ENCODE measurements around the gene CCL11.
A peak's percentile ranks its signal among the peaks of the same experiment; 100 is the strongest.

CCL11 gene

DNA sequence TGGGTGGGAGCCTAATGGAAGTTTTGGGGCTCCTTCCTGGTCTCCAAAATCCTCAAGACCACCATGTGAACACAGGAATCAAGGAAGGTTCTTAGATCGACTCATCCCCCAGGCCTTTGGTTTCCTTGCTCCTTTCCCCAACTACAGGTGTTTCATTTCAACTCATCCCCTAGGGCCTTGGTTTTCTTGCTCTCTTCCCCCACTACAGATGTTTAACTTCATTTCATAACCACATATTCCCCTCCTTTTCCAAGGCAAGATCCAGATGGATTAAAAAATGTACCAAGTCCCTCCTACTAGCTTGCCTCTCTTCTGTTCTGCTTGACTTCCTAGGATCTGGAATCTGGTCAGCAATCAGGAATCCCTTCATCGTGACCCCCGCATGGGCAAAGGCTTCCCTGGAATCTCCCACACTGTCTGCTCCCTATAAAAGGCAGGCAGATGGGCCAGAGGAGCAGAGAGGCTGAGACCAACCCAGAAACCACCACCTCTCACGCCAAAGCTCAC, at the start of gene CCL11:
Gene CCL11, plus strand, starts transcription at position 457 of the 507 bp plus-strand sequence. CDS start 67 bp downstream, outside the sequence.
- DNase-seq: no peak

DNA sequence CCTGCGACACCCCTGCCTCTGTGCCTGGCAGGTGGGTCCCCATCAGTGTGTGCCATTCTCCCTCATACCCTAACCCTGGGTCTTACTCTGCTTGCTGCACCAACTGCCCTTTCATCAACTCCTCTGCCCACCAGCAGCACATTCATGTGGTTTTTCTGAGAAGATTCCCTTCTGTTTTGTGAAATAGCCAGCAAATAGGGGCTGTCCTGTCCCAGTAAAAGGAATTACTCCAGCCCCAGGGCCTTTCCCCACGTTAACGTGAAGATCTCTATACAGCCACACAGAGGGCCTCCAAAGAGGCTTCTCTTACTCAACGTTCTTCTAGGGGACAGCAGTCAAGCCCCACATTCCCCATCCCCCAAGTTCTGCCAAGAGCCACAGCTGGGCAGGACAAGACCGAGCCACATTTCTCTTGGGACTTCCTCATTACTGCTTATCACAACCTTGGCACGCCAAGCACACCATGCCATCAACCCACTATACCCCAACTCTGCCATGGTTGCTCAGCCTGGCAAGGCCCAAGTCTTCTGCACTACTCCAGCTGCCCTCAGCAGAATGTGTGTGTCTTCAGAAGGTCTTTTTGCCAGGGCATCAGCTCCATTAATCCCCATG, 49.2 kb upstream of the CCL11 start:
- no peak for DNase-seq

DNA sequence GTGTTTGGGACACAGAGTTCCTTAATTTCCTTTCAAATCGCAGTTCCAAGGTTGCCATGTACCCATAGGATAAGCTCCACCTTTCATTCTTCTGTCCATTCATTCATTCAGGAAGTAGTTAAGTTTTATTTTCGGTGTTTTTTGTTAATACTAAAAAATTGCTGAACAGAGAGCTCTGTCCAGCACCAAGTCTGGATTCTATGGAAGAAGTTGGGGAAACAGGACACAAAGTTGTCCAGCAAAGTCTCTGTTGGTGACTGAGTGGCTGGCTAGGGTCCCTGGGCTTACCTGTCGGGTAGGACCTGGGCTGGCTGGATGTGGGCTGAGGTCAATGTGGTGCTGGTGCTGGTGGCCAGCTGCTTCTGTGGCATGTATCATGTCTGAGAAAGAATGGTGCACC, 48.1 kb upstream of the CCL11 start:
- DNase-seq: no peak

DNA sequence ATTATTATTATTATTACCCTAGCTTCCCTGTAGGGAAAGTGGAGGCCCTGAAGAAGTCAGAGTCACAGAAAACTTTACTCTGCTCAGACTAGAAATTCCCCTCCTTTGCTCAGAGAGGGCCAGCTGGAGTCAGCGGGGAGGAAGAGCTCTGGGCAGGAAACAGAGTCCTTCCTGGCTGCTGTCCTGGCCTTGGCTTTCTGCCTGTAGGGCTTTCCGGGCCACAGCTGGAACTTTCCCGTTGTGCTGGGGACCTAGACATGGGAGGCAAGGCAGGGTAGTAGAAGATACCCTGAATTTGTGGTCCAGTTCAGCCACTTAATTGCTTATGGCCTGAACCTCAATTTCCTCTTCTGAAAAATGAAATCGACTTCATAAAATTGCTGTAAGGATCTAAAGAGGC, 44.5 kb upstream of the CCL11 start:
- no peak for DNase-seq

DNA sequence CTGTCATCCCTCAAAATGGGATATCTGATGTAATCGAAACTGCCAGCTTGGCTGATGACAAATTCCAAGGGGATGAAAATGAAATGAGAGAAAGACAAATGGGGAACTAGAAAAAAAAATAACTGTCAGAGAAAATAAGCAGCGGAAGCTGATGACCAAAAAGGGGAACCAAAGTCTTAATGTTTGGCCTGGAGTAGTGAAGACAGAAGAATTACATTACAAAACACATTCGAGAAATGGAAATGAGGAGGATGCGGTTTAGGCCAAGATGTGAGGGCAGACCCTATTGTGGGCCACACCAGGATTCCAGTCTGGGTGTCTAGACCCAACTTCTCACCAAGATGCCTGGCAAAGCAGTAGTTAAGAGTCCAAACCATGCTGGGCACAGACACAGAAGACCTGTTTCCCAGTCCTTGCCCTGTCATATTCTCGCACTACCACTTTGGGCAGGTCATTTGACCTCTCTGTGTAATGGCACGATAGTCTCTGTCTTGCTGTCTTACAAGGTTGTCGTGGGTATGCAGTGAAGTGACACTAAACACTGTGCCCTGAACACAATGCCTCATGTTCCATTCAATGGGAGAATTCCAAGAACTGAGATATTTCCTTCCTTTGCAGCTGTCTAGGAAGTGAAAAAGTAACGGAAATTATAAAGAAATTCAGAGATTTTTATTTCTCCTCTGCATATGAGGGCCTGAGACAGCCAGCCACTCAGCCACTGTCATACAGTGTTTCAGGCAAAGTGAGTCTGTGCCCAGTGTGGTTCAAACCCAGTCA, 42.8 kb upstream of the CCL11 start:
- DNase-seq: no peak

DNA sequence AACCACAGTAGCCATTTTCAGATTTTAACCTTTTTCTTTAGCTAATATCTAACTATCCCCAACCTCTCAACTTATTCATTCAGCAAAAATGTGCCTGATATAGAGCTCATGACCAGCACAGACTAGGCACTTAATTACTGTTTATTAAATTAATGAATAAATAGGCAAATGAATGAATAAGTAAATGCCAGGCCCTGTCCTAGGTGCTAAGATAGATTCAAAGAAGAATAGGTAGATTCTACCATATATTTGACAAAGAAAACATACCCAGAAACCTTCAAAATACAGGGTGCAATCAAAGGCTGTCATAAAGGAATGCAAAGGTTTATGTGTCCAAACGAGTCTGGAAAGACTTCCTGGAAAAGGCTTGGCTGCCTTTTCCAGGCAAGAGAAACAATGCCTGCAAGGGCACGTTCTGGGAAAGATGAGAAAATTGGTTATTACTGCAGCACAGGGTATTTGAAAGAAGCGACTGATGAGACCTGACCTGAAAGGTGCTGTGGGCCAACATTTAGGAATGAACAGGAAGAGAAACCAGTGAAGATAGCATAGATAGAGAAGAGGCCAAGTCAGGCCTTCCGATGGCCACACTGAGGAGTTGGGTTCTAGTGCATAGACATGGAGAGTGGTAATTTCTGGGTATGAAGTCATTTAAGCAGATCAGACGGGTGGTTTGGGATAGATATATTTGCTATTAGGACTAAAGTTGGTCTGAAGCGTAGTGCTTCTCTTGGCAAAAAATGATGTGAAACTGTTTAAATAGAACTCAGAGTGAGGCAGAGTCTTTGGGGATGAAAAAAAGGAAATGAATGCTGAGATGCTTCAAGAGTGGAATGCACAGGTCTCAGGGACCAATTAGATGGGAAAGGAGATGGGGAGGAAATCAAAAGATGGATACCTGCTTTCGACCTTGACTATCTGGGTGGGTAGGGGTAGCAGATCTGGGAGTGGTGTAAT, 41.9 kb upstream of the CCL11 start:
- DNase-seq: no peak

DNA sequence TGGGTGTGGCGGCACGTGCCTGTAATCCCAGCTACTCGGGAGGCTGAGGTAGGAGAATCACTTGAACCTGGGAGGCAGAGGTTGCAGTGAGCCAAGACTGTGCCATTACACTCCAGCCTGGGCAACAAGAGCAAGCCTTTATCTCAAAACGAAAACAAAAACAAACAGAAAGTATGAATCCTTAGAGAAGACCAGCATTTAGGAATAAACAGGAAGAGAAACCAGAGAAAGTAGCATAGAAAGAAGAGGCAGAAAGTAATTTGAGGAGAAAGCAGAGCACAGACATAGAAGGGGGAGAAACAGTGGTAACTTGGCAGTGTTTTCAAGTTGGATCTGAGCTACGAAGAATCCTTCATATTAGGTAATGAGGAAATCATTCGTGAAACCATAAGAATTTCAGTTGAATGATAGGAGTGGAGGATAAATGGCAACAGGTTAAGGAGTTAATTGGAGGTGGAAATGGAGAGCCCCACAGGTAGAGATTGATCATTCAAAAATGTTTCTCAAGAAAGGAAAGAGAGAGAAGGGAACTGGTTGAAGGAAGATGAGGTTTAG, 40.1 kb upstream of the CCL11 start:
- DNase-seq: no peak

DNA sequence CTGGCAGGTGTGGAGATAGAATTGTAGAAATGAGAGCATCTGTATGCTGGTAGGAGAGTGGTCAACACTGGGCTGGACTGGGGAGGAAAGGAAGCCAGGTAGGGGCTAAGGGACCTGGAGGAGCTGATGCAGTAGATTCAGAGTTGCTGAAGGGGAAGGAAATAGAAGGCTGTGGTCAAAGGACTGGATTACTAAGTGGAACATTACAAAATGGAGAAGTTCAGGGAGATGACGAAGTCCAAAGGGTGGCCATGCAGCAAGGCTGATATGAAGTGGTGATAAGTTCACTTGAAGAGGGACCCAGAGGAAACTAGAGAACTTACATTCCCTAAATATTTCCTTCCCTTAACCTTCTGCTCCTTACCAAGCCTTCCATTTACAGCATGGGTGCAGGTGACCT, 39.1 kb upstream of the CCL11 start:
- no peak for DNase-seq

DNA sequence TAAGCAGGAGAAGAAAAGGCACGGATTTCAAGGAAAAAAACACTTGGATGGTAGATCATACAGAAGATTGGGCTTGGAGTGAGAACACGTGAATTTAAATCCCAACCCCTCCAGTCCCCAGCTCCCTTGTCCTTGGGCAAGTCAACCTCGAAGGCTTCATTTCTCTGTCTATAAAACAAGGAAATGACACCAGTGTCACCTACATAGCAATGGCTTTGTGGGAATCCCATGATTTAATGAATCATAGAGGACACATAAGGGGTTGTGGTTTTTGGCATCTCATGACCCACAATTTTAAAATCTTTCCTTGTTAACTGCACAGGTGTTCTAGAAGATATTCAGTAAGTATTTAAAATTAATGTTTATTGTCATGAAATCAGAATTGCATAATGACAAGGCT, 38.7 kb upstream of the CCL11 start:
- DNase-seq: no peak

DNA sequence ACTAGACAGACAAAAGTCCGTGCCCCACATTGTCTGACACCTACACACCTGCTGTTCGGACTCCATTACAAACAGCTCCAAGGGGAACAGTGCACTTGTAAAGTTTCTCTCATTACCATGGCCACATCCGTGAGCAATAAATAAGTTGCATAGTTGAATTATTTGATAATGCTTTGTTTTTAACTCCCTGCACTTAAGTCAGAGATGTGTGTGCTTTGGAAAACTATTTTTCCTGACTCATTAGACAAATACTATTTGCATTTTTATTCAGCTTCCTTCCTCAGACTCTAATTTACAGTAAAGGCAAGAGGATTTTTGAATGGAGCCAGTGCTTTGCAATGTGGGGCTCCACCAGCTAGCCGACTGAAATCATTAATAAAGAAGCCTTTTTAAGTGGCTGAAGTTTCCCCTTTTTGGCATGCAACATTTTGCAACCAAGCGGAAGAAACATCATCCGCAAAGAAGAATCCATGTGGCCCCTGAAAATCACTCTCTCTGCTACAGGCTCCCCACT, 37.0 kb upstream of the CCL11 start:
- DNase-seq: no peak

DNA sequence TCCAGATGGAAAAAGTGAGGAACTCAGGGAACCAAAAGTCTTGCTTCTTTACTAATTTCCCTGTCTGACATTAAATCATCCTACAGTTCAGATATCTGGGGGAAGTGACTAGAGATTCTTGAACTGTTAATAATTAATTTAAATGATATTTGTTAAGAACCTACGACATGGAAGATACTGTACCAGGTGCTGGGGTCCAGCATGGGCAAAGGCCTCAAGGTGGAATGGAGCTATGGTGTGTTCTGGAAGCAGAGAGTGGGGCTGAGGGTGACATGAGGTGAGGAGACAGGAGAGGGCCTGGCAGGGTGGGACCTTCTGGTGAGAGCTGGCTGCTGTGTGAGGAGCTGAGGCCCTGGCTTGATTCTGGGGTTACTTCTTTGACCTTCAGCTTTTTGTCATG, 36.5 kb upstream of the CCL11 start:
- DNase-seq: no peak

DNA sequence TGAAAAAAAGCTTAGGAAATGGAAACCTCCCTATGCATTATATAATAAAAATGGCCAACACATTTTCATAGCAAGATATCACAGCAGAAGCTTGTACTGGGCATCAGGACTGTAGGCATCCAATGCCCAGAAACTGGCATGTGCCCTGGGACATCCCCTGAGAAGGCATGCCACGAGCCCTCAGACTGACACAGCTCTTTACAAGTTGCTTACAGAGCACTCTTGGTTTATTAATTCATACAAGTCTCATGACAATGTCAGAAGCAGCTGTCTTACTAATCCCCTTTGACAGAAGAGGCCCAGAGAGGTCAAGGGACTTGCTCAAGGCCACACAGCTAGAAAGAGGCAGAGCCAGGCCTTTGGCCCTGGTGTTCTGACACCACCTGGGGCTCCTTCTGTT, 36.1 kb upstream of the CCL11 start:
- no peak for DNase-seq

DNA sequence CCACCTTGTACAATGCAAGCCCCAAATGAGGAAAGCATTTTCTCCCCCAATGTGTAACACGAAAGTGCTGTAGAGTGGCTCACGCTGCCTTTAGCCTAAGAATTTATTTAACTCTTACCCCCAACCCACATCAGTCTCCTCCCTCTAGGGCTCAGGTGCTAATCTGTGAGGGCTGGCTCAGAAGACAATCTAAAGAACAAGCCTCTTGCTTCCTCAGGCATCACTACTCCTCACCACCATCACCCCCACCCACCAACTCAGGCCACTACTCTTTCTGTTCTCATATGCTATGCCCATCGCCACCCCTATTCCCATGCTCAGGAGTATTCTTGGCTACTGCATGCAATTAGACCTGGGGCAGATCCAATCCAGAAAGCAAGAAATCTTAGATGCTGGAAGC, 34.4 kb upstream of the CCL11 start:
- DNase-seq: no peak

DNA sequence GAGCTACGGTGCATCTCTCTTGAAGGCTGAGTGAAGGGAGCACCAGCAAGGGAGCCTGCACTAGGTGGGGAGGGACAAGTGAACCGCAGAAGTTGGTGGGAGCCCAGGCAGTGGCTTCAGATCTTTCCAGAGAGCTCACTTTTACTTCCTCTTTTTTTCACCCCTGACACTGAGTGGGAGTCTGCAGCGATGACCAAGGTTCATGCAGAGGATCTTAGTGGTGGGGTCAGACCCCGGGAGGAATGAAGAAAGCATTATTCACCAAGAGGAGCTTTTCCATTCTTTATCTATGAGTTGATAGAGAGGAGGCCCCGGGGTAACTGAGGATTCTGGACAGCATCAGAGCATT, 33.5 kb upstream of the CCL11 start:
- no peak for DNase-seq

DNA sequence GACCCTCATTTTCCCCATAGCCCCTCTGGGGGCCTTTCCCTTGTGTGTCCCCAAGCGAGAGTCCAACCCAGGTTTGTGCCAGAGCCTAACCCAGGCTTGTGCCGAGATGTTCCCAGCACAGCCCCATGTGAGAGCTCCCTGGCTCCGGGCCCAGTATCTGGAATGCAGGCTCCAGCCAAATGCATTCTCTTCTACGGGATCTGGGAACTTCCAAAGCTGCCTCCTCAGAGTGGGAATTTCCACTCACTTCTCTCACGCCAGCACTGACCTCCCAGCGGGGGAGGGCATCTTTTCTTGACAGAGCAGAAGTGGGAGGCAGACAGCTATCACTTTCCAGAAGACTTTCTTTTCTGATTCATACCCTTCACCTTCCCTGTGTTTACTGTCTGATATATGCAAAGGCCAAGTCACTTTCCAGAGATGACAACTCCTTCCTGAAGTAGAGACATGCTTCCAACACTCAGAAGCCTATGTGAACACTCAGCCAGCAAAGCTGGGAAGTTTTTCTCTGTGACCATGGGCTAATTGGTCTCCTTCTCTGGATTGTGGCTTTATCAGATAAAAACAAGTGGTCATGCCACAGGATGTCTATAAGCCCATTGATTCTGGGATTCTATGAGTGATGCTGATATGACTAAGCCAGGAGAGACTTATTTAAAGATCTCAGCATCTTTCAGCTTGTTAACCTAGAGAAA, 33.0 kb upstream of the CCL11 start:
- DNase-seq: no peak

DNA sequence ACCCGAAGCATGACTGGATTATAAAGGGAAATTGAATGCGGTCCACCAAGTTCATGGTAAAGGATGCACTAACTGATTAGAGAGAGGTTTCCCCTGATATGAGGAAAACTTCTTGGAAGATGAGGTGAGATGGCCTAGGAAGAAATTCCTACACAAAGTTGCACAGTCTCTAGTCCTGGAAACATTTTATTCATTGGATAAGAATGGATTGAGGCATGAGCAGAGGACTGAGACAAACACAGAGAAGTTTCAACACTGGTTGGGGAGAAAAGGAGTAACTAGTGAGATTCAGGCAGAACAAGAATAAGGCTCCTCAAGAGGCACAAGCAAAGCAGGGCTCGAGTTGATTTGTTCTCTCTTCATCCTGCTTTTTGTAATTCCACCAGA, 32.4 kb upstream of the CCL11 start:
- no peak for DNase-seq

DNA sequence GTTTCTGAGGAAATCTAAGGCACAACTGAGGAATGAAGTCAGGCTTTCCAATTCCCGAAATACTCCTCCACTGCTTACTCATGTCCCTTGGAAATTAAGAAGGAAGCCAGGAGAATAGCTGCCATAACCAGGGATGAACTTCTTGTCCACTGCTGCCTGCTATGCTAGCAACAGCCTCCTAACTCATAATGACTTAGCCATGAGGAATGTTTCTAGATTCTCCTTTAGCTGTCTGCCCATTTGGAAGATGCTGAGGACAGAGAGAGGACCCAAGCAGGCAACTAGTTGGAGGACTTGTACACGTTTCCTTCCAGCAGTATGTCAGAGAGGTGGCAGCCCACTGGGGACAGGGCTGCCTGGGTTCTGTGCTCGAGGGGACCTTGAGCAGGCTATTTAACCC, 31.4 kb upstream of the CCL11 start:
- no peak for DNase-seq

DNA sequence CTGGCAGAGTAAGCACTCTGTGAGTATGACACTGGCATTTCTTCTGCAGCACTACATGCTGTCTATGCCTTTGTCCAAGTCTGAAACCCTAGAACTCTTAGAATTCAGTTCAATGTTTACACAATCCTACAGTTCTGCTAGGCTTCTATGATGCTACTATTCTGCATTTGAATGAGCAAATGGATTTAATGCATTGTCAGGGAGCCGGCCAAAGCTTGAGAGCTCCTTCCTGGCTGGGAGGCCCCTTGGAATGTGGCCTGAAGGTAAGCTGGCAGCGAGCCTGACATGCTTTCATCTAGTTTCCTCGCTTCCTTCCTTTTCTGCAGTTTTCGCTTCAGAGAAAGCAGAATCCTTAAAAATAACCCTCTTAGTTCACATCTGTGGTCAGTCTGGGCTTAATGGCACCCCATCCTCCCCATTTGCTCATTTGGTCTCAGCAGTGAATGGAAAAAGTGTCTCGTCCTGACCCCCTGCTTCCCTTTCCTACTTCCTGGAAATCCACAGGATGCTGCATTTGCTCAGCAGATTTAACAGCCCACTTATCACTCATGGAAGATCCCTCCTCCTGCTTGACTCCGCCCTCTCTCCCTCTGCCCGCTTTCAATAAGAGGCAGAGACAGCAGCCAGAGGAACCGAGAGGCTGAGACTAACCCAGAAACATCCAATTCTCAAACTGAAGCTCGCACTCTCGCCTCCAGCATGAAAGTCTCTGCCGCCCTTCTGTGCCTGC, 30.7 kb upstream of the CCL11 start, which contains the start of gene CCL2:
Gene CCL2, plus strand, starts transcription at position 635 of the 730 bp plus-strand sequence. Its CDS starts 65 bp downstream, at position 700.
- DNase-seq: peak; percentile 7 to 47

DNA sequence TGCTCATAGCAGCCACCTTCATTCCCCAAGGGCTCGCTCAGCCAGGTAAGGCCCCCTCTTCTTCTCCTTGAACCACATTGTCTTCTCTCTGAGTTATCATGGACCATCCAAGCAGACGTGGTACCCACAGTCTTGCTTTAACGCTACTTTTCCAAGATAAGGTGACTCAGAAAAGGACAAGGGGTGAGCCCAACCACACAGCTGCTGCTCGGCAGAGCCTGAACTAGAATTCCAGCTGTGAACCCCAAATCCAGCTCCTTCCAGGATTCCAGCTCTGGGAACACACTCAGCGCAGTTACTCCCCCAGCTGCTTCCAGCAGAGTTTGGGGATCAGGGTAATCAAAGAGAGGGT, 30.2 kb upstream of the CCL11 start:
- no peak for DNase-seq

DNA sequence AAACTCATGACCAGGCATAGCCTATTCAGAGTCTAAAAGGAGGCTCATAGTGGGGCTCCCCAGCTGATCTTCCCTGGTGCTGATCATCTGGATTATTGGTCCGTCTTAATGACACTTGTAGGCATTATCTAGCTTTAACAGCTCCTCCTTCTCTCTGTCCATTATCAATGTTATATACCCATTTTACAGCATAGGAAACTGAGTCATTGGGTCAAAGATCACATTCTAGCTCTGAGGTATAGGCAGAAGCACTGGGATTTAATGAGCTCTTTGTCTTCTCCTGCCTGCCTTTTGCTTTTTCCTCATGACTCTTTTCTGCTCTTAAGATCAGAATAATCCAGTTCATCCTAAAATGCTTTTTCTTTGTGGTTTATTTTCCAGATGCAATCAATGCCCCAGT, 29.7 kb upstream of the CCL11 start:
- DNase-seq: no peak

DNA sequence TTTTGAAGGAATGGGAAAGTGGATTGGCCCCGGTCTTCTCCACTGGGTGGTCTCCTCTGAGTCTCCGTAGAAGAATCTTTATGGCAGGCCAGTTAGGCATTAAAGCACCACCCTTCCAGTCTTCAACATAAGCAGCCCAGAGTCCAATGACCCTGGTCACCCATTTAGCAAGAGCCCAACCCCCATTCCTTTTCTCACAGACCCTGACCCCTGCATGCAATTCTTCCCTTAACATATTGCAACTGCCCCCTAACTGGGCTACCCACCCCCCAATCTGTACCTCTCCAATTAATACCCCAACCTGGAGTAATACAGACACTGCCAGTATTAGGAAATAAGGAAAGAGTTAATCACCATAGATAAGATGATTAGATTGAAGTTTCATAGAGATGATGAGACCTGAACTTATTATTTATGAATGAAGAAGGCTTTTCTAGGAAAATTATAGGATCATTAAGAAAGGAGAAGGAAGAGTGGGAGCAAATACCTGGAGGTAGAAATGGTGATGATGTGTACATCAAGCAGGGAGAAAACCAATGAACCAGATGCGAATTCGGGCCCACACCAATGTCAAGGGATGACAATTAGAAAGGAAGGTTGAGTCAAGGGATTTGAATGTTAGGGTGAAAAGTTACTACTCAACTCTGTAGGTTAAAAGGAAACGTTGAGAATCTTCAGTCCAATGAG, 28.1 kb upstream of the CCL11 start:
- DNase-seq: no peak

Data from NCI-H526 (cell line).